ENCODE data around the gene FAM72D.
A peak's percentile ranks its signal among the peaks of the same experiment; 100 is the strongest.
"Not testable (repeated sequence)": the region's sequence is repeated elsewhere in the genome, so short reads cannot be mapped to it uniquely, and the experiment has no call there.

Gene FAM72D

DNA sequence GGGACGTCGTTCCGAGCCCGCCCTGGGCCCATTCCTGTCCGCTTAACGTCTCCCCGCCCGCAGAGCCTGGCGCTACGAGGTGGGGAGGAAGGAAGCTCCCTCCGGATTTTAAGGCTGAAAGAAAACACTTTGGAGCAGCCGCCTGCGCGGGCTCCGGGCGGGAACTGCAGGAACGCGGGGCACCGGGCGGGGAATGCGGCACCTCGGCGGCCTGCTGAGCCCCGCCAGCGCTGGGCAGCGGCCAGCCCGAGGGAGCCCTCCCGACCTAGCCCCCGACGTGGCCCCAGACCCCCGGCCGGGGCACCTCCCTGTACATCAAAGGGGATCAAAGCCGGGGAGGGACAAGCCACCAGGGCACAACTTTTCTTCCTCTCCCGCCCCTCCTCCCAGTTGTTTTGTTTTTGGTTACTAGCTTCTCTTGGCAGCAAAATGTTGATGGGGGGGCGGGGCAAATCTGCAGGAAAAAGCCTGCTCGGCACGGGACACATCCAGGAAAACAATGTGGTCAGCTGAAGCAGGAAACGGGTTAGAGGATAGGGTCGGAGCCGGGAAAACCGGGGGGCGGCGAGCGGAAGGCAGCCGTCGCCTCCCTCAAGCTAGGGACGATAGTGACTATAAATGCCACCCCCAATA, 2.1 kb upstream of the FAM72D start:
- peak; percentile 32 for DNase-seq

DNA sequence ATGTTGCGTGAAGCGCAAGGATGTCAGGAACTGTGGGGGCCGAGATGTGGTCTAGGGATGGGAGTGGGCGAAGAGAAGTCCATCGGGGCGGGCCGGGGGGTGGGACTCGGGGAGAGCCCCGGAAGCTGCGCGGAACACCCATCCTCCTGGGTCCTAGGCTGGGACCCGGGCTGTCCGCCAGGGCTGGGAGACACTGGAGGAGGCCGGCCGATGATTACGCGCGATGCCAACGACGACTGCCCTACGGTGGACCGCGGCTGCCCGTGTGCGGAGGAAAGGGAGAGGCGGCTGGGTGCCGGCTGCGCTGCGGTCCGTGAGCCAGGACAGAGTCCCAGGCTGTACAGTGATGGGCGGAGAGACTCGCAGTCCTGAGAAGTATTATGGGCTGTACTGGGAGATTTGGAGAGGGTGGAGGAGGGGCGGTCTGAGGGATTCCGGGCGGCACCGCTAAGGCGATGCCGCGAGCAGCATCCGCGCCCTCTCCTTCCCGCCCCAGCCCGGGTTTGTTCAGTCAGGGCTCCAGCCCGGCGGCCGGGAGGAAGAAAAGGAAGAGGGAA, 1.0 kb upstream of the FAM72D start:
- DNase-seq = not testable (repeated sequence)

DNA sequence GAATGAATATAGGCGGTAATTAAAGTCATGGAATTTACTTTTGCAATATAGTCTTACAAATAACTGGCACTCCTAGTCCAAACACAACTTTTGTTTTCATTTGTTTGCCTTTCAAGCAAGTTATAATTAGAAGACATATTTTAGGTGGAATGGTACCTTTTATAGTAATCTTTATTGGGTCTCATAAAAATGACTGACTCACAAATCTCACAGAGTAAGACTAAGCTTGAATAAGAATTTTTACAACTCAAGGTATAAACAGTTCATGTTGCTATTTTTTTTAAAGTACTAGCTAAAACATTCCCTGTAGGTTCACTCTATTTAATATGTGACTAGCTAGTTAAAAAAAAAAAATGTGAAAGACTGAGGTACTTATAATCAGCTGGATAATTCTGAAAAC, 6.0 kb downstream of the FAM72D start:
- DNase-seq = not testable (repeated sequence)

DNA sequence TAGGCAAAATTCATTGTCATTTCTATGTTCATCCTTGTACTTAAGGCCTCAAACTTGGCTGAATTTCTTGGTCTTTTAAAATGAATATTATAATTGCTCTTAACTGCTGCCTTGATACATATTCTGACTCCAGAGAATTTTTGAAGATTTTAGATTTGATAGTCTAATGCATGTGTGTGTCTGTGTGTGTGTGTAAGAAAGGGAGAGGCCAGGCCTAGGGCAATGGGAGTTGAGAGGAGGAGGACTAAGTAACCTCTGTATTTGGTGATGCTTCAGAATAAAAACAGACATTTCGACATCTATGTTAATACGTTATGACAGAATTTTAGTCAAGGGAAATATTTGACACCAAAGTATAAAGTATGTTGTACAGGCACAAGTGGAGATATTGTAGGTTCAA, 7.5 kb downstream of the FAM72D start:
- not testable (repeated sequence) for DNase-seq

DNA sequence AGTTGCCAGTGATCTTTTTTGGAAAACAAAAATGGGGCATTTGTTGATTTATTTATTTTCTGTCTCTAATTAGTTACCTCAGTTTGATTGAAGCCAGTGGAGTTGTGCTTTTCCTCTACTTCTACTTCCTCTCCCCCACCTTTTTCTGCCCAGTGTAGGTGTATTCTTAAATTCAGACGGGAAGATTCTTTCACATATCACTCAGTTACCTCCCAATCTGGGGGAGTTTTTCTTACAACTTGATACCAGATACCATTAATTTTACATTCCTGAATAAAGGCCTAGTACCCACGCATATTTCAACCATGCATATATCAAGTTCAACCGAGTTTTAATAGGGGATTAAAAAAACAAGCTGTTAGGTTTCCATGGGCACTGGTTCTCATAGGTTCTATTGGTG, 15.9 kb downstream of the FAM72D start:
- not testable (repeated sequence) for DNase-seq

DNA sequence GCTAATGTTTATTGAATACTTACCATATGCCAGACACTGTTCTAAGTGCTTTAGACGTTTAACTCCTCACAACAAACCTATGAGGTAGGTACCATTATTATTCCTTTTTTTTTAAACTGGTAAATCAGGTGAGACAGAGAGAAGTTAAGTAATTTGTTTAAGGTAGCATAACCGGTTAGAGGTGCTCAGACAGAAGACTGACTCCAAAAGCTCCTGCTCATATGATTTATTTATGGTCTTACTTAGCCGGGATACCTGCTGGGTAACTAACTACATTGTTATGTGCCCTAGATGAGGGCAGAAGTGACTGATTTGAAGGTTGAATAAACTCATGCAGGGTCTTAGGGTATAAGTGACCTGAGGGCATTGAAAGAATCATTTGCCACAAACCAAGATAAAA, 16.9 kb downstream of the FAM72D start:
- not testable (repeated sequence) for DNase-seq

DNA sequence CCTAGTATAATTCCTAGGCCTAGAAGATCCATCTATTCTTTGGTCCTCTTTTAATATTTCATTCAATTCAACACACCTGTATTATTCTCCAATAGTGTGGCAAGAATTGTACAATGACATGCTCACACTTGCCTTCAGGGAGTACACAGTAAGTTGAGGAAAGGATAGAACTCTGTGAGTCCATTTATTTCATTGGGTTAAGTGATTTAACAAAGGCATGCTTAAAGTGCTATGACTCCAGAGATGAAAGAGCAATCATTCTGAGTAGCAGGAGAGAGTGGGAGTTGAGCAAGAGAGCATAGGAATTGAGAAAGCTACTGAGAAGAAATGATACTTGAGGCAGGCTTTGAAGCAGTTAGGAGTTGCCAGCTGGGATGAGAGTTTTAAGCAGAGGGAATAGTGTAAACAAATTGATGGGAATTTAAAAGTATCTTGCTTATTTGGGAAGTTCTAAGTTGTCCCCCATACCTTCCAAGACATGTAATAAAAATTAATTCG, 18.8 kb downstream of the FAM72D start:
- not testable (repeated sequence) for DNase-seq

DNA sequence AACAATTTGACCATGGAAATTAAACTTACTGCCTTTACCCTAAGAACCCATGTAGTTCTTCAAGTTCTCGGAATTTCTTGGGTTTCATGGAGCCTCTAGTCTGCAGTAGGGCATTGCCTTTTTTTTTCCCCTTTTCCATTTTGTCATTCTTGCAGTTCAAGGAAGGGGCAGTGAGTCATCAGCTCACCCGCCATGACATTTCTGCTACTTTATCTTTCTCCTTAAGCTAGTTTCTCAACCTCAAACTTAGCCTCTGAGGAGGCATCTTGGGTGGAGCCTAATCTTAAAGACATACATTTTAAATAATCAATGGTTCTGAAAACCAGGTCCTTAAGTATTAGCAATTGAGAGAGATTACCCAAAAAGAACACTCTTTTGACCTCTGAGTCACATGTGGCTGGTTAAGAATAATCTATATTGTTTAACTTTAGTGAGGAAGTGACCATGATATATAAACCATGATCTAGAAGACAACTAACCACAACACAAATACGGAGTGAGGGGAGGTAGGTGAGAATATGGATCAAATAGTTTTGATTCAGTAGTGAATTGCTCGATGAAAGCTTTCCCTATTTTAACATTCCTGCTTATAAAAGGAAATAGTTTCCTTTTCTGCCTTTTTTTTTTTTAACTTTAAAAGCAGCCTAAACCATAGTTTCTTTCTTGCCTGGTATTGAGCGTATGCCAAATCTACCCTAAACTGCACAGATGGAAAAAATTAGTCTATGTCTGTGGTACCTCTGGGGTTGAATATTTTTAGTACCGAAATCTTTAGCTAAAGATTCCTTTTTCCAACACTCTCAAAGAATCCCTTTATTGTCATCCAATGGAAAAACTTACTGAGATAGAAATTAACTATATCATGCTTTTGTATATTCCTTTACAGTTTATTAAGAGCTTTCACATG, 20.1 kb downstream of the FAM72D start:
- not testable (repeated sequence) for DNase-seq

DNA sequence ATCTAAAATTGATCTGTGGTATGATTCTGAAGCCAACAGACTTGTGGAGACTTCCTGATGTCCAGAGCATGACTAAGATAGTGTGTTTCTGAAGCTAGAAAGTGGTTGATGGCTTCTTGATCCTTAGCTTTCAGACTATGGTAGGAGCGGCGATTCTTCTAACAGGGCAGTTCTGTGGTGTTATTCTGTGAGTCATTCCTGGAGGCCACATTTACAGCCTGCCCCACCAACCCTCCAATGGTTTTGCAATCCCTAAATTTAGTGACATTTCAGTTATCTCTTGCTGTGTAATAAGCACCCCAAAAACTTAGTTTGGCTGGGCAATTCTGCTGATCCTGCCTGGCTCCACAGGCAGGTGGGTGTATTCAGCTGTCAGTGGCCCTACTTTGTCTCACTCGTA, 24.1 kb downstream of the FAM72D start:
- DNase-seq = not testable (repeated sequence)

DNA sequence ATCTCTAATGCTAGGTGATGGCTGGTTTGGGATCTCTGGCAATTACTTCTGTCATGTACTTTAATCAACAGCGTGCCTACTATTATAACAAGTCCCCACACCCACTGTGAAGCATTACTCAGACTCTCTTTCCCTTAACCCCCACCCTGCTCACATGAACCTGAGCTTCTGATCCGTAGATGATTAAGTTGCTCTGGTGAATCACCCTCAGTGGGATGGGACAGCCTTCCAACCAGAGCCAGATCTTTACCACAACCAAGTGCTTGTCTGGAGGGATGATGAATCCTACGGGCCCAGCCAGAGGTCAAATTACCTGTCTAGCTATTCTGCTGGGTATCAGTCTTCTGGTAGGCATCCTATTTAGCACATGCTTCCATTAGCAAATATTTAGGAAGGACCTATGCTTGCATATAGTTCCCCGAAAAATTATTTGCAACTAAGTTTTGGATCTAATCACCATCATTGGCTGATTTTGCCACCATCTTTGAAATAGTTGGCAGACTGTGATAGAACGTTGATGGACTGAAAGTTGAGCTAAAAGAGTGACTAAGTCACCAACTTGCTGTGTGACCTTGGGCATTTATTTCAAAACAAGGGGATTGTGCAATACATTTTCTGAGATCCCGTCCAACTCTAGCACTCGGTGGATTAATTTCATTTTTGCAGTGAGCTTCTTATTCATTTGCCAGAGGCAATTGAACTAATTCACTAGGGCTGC, 26.7 kb downstream of the FAM72D start:
- not testable (repeated sequence) for DNase-seq

DNA sequence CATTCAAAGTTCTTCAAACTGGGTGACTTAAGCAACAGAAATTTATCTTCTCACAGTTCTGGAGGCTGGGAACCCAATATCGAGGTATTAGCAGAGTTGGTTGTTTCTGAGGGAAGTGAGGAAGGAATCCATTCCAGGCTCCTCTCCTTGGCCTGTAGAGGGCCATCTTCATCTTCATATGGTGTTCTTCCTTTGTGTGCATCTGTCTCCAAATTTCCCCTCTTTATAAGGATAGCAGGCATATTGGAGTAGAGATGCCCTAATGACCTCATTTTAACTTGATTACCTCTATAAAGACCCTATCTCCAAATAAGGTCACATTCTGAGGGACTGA, 27.3 kb downstream of the FAM72D start:
- DNase-seq = not testable (repeated sequence)

DNA sequence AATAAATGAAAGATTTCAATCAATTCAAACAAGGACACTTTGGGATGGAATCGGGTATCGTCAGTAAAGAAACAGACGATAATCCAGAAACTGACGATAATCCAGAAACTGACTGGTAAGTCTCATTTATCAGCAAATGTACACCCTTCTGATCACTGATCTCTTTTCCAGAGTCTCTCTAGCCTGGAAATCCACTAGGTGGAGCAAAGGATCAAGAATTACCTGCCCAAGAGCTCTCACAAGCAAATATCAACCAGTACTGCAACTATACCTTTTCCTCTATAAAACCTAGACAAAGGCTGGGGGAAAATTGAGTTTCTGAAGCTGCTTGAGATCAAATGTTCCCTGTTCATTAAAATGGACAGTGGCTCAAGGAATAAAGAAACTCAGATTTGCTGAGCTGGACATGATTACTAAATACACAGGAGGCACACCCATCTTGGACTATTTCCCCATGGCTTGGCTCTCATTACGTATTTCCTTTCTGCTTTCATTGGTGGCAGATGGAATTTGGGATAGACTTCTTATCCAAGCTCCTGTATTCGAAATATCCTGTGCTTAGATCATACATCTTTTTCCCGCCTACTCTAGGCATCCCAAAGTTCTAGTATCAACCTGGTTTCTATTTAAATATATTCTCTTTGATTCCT, 28.3 kb downstream of the FAM72D start:
- DNase-seq = not testable (repeated sequence)

DNA sequence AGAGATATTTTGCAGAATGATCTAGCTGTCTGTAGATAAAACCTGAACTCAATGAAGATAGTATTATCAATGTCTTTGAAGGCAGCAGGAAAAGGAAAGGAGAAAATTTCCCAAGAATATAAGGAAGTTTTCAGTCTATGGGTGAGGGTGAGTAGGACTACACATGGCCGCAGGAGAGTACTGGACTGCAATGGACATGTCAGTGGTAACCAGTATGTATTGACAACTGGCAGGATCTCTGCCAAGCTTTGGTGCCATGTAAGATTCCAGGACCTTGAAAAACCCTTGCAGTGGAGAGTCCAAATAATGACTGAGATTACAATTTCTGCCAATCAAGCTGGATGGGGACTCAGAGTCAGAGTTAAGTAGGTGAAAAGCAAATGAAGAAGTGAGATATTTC, 29.3 kb downstream of the FAM72D start:
- DNase-seq = not testable (repeated sequence)

DNA sequence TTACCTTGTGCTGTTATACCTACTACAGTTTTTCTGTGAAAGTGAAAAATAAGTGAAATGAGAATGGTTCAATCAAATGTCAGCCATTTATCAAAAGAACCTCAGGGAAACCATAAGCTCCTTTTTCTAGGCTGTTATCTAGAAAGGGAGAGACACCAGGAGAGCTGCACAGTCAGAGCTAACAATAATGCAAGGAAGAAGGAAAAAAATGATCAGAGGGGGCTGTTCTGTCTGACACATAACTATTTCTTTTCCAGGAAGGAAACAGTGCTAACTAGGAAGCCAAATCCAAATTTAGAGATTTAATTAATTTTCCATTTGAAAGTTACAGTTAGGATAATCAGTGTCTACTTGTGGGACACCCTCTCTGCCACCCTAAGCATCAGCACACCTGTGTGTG, 31.4 kb downstream of the FAM72D start:
- not testable (repeated sequence) for DNase-seq

DNA sequence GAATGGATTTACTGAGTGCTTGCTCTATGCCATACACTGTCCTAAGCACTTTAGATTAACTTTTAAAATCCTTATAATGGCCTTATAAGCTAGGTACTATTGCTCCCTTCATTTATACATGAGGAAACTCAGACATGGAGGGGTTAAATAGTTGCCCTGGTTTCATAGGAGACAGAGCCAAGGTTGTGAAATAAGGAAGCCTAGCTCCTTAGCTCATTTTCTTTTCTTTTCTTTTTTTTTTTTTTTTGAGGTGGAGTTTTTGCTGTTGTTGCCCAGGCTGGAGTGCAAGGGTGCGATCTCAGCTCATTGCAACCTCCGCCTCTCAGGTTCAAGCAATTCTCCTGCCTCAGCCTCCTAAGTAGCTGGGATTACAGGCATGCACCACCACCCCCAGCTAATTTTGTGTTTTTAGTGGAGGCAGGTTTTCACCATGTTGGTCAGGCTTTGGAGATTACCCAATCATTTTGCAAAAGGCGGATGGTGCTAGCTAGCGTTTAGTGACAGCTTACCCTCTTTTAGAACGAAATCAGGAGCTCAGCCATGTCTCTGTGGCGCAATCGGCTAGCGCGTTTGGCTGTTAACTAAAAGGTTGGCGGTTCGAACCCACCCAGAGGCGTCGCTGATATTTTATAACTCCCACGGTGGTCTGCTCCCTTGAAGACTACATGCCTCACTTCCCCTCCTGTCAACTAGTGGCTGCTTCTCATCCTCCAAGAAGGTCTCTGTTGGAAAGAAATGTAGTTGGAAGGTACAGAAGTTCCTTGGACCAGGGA, 33.1 kb downstream of the FAM72D start:
- not testable (repeated sequence) for DNase-seq

DNA sequence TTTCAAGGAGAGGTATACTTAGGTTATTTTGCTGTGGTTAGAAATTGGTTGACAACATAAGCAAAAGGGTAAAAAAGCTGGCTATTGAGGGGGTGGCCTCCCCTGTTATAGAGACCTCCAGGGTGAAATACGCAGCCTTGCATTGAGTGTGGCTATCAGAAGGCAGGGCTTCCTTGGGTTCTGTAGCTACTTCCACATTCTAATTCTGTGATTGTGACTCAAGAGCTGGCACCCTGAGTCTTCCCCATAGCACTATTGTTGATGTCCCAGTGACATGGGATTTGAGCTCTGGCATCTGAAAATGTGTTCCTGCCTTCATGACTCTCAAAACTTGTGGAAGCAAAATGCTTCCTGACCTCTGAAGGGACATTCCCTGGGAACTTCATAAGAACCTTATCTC, 38.7 kb downstream of the FAM72D start:
- DNase-seq = not testable (repeated sequence)

DNA sequence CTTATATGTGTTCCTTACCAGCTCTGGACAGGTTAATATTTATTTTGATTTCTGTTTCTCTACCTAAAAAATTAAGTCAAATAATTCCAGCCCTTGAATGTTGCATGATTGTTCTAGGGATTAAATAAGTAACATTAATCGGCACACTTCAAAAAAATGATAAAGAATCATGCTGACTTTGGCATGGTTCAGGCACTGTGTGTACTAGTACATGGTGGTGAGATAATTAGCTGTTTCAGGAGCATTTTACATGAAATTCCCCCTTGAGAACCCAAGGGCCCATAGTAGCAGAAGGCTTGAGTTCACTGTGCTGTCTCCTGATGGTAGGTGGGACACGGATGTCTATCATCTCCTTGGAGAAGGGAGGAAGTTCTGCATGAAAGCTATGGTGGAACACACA, 44.8 kb downstream of the FAM72D start:
- not testable (repeated sequence) for DNase-seq

DNA sequence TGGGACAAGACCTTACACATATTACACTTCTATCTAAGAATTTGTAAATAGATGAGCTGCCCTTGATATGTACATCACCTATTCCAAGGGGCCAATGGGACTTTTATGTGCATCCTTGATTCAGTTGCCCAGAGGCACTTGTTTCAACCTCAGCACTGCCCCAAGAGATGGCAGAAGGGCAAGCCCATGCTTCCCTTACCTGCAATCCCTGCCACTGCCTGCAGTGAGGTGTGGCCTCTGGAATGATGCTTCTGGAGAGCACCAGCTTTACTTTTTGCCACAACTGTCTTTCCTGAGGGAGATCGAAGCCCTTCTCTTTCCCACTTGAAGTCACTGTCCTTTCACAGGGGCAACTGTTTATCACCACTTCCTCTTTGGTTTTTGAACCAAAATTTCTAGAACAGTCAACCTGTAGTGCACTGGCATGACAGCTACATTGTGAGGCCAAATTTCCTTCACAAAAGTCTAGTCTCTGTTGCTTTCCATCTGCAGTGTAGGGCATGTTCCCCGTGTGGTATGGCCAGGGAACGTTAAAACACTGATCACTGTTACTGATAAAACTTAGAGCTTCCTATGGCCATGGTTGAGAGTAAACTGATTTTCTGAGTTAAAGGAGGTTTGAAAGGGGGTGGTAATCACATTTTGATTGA, 48.6 kb downstream of the FAM72D start:
- DNase-seq = not testable (repeated sequence)

DNA sequence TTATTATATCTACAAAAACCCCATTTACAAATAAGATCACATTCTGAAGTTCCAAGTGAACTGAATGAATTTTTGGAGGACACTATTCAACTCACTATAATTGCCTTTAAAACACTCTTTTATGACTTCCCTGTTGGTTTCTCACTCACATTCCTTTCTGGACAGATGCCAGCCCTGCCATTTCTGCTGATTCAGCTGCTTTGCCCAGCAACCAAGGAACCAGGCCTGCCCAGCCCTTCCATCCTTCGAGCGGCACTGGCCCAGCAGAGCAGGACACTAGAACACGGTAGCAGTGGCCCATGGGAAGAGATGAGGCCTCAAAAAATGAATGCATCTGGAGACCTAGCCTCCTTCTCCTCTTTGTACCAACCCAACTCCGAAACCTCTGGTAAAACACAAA, 50.5 kb downstream of the FAM72D start:
- not testable (repeated sequence) for DNase-seq

DNA sequence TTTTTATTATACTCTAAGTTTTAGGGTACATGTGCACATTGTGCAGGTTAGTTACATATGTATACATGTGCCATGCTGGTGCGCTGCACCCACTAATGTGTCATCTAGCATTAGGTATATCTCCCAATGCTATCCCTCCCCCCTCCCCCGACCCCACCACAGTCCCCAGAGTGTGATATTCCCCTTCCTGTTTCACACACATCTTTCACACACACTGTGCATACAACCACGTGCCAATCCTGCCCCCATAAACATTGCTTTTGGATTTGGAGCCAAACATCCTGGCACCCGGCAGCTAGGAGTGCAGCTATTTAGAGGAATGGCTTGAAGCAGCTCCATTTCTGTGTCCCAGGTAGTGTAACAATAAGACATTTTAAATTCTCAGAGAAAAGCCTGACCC, 51.4 kb downstream of the FAM72D start:
- DNase-seq = not testable (repeated sequence)

DNA sequence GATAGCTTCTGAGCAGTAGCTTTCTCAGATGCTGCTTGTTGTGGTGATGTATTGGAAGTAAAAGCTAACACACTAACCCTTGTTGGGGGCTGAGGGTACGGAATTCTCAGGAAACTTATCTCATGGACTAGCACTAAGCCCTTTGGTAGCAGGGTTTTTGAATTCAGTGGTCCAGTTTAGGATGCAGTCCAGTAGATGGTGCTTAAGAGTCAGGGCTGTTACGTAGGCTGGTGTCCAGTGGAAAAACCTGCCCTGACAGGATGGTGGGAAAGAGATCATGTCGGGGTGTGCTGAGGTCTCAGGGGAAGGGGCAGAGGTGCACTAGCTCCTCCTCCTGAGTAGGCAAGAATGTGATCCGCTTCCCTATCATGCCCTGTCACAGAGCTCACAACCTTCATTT, 59.6 kb downstream of the FAM72D start:
- not testable (repeated sequence) for DNase-seq
